AG10803 (cell line): ENCODE measurements around the gene MTRF1L.
A peak's percentile ranks its signal among the peaks of the same experiment; 100 is the strongest.
"Not testable (repeated sequence)": the region's sequence is repeated elsewhere in the genome, so short reads cannot be mapped to it uniquely, and the experiment has no call there.

Source experiments
- DNase-seq: peaks from one replicate; pipeline ENCODE4 v3.0.0; 2010; ENCODE audit warnings: low read depth
- H3K4me3 ChIP-seq: 2 replicates; pipeline ENCODE4 v1.5.1; 2011; ENCODE audit warnings: mild to moderate bottlenecking, low read length, control low read depth
- CTCF ChIP-seq: conservative IDR thresholded peaks from 2 replicates; pipeline ENCODE4 v1.5.1; 2011; ENCODE audit warnings: mild to moderate bottlenecking, low read length, control low read depth, inconsistent platforms

The MTRF1L gene

GRCh38 chr6:153003366-153003690 lies 819 bp upstream of the MTRF1L start:
- no peak for TF ChIP-seq CTCF
- peak overlapping the region; percentile 88 for H3K4me3 ChIP-seq
- DNase-seq = no peak

- peak overlapping the region; percentile 88 for H3K4me3 ChIP-seq
- TF ChIP-seq CTCF = no peak
- DNase-seq = peak; percentile 19
These were observed 519 bp downstream of the MTRF1L start for GRCh38 chr6:153001767-153002612.

- not testable (repeated sequence) for DNase-seq
- peak overlapping the region; percentile 88 for H3K4me3 ChIP-seq
These were observed 1.7 kb downstream of the MTRF1L start for GRCh38 chr6:153000790-153001189.

- no peak for DNase-seq
- no peak overlapping the region for H3K4me3 ChIP-seq
- no peak for TF ChIP-seq CTCF
These were observed 2.3 kb downstream of the MTRF1L start for GRCh38 chr6:153000243-153000642.

- DNase-seq, H3K4me3 ChIP-seq: not testable (repeated sequence)
These were observed 3.0 kb downstream of the MTRF1L start for GRCh38 chr6:152999538-152999937.

- TF ChIP-seq CTCF = no peak
- no peak overlapping the region for H3K4me3 ChIP-seq
- DNase-seq = no peak
These were observed 8.7 kb downstream of the MTRF1L start for GRCh38 chr6:152993847-152994246.

GRCh38 chr6:152993431-152993830 lies 9.1 kb downstream of the MTRF1L start:
- DNase-seq = no peak
- TF ChIP-seq CTCF = no peak; the same call in 1 of the 2 replicates
- no peak overlapping the region for H3K4me3 ChIP-seq

- H3K4me3 ChIP-seq = no peak overlapping the region
- no peak for DNase-seq
- no peak for TF ChIP-seq CTCF
These were observed 15.5 kb downstream of the MTRF1L start for GRCh38 chr6:152986978-152987377.

- DNase-seq, H3K4me3 ChIP-seq: not testable (repeated sequence)
These were observed 17.2 kb downstream of the MTRF1L start for GRCh38 chr6:152985300-152985699.
